ENCODE measurements around the gene C1orf185.
A peak's percentile ranks its signal among the peaks of the same experiment; 100 is the strongest.
"Not testable (repeated sequence)": the region's sequence is repeated elsewhere in the genome, so short reads cannot be mapped to it uniquely, and the experiment has no call there.

C1orf185 gene

DNA sequence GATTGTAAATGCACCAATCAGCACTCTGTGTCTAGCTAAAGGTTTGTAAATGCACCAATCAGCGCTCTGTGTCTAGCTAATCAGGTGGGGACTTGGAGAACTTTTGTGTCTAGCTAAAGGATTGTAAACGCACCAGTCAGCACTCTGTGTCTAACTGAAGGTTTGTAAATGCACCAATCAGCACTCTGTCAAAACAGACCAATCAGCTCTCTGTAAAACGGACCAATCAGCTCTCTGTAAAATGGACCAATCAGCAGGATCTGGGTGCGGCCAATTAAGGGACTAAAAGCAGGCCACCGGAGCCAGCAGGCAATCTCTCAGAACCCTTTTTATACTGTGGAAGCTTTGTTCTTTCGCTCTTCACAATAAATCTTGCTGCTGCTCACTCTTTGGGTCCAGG is 76.0 kb downstream of the C1orf185 start:
- not testable (repeated sequence) for H3K79me2 ChIP-seq (ENCODE audit: control insufficient read depth, insufficient read depth, low read length, poor library complexity); H3K36me3 ChIP-seq (ENCODE audit: control insufficient read depth in 1 of 2, insufficient read depth in 2 of 2, low read length in 2 of 2); H3K4me1 ChIP-seq (ENCODE audit: control insufficient read depth in 1 of 2, insufficient read depth in 2 of 2, low read length in 2 of 2); H3K27me3 ChIP-seq (ENCODE audit: insufficient read depth, low read length); H3K27ac ChIP-seq (ENCODE audit: low read depth, low read length); H4K91ac ChIP-seq (ENCODE audit: low read depth, low read length); H4K8ac ChIP-seq (ENCODE audit: low read depth, low read length); H3K4me2 ChIP-seq (ENCODE audit: low read length); H4K12ac ChIP-seq (ENCODE audit: low read depth, low read length); H2BK12ac ChIP-seq (ENCODE audit: low read length); H3K79me1 ChIP-seq (ENCODE audit: low read length); H3K9me3 ChIP-seq (ENCODE audit: insufficient read depth, low read depth, low read length); H3K4ac ChIP-seq (ENCODE audit: low read depth, low read length); H2BK5ac ChIP-seq (ENCODE audit: low read depth, low read length, poor library complexity); H3K4me3 ChIP-seq (ENCODE audit: low read depth, low read length); H3K14ac ChIP-seq (ENCODE audit: low read length); H2AK5ac ChIP-seq (ENCODE audit: low read length); H3K18ac ChIP-seq (ENCODE audit: low read length); H3K9ac ChIP-seq (ENCODE audit: low read length); H3K23ac ChIP-seq (ENCODE audit: low read length); DNase-seq; H2AFZ ChIP-seq (ENCODE audit: insufficient read depth, low read length, poor library complexity); H2BK120ac ChIP-seq (ENCODE audit: insufficient read depth, low read length, poor library complexity)
- no CpG with 5 or more reads among the region's 6 CpGs for WGBS (ENCODE audit: extremely low coverage, insufficient coverage, insufficient read length)

DNA sequence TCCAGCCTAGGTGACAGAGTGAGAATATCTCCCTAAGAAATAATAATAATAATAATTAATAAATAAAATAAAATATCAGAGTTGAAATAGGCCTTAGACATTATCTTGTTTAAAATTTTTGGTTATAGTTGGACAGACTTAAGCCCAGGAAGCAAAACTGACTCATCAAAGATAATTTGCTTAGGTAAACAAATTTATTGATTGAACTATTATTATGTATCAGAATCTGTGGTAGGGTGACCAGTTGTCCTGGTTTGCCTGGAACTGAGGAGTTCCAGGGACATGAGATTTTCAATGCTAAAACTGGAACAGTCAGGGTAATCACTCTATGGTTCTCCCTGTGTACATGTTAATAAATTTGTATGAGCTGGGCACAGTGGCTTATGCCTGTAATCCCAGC is 86.2 kb downstream of the C1orf185 start:
- H3K4me2 ChIP-seq (ENCODE audit: low read length), result no peak overlapping the region
- no peaks in the 10 kb centered on the region for H3K79me1 ChIP-seq (ENCODE audit: low read length)
- no peak overlapping the region for H2AK5ac ChIP-seq (ENCODE audit: low read length)
- no peak overlapping the region for H3K9ac ChIP-seq (ENCODE audit: low read length)
- H3K27me3 ChIP-seq (ENCODE audit: insufficient read depth, low read length), result no peaks in the 10 kb centered on the region
- H3K27ac ChIP-seq (ENCODE audit: low read depth, low read length), result no peak overlapping the region
- no peak overlapping the region for H3K14ac ChIP-seq (ENCODE audit: low read length)
- H3K4ac ChIP-seq (ENCODE audit: low read depth, low read length), result no peak overlapping the region
- no peak overlapping the region for H2BK5ac ChIP-seq (ENCODE audit: low read depth, low read length, poor library complexity)
- no peaks in the 10 kb centered on the region for H3K36me3 ChIP-seq (ENCODE audit: control insufficient read depth in 1 of 2, insufficient read depth in 2 of 2, low read length in 2 of 2)
- no peaks in the 10 kb centered on the region for H3K4me1 ChIP-seq (ENCODE audit: control insufficient read depth in 1 of 2, insufficient read depth in 2 of 2, low read length in 2 of 2)
- H3K23ac ChIP-seq (ENCODE audit: low read length), result no peak overlapping the region
- no peaks in the 10 kb centered on the region for H3K79me2 ChIP-seq (ENCODE audit: control insufficient read depth, insufficient read depth, low read length, poor library complexity)
- no peak overlapping the region for H2BK120ac ChIP-seq (ENCODE audit: insufficient read depth, low read length, poor library complexity)
- H4K8ac ChIP-seq (ENCODE audit: low read depth, low read length), result no peak overlapping the region
- H3K18ac ChIP-seq (ENCODE audit: low read length), result no peak overlapping the region
- DNase-seq, result no peak
- no peak overlapping the region for H3K4me3 ChIP-seq (ENCODE audit: low read depth, low read length)
- no peak overlapping the region for H4K91ac ChIP-seq (ENCODE audit: low read depth, low read length)
- H2BK12ac ChIP-seq (ENCODE audit: low read length), result no peak overlapping the region
- H2AFZ ChIP-seq (ENCODE audit: insufficient read depth, low read length, poor library complexity), result no peak overlapping the region
- H3K9me3 ChIP-seq (ENCODE audit: insufficient read depth, low read depth, low read length), result no peaks in the 10 kb centered on the region
- no peak overlapping the region for H4K12ac ChIP-seq (ENCODE audit: low read depth, low read length)

DNA sequence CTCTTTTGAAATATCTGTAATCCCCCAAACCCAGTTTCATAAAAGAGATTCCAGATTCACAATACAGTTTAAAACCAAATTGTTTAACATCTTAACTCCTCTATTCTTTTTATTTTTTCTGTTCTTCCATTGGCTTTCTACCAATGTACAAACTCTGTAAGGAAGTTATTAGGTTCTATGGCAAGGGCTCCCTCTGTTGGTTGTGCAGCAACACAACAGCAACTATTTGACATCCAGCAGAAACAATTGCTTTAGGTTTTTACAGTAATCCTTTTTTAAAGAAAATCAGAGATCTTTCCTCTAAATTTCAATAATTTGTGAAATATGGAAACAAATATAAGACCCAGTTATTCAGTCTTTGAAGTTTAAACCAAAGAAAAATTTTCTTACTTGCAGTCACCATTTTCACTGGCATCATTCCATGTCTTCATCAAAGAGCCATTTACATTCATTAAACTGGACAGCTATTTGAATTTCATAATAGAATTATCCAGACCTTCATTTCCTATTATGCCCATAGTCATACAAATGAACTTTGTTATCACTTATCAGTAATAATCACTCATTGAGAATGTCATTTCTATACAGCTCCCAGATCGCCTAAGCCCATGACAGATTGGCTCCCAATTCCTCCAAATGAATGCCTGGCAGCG is 87.5 kb downstream of the C1orf185 start:
- Histone ChIP-seq H4K91ac (ENCODE audit: low read depth, low read length) (no peak overlapping the region), H3K79me2 (ENCODE audit: control insufficient read depth, insufficient read depth, low read length, poor library complexity) (no peaks in the 10 kb centered on the region), H2BK120ac (ENCODE audit: insufficient read depth, low read length, poor library complexity) (no peak overlapping the region), H3K18ac (ENCODE audit: low read length) (no peak overlapping the region), H3K4me3 (ENCODE audit: low read depth, low read length) (no peak overlapping the region), H3K14ac (ENCODE audit: low read length) (no peak overlapping the region), H3K4ac (ENCODE audit: low read depth, low read length) (no peak overlapping the region), H3K9me3 (ENCODE audit: insufficient read depth, low read depth, low read length) (no peaks in the 10 kb centered on the region), H3K9ac (ENCODE audit: low read length) (no peak overlapping the region), H2AFZ (ENCODE audit: insufficient read depth, low read length, poor library complexity) (no peak overlapping the region), H3K79me1 (ENCODE audit: low read length) (no peaks in the 10 kb centered on the region), H2AK5ac (ENCODE audit: low read length) (no peak overlapping the region), H4K8ac (ENCODE audit: low read depth, low read length) (no peak overlapping the region), H3K36me3 (ENCODE audit: control insufficient read depth in 1 of 2, insufficient read depth in 2 of 2, low read length in 2 of 2) (no peaks in the 10 kb centered on the region), H3K27me3 (ENCODE audit: insufficient read depth, low read length) (no peaks in the 10 kb centered on the region), H3K4me1 (ENCODE audit: control insufficient read depth in 1 of 2, insufficient read depth in 2 of 2, low read length in 2 of 2) (no peaks in the 10 kb centered on the region), H2BK12ac (ENCODE audit: low read length) (no peak overlapping the region), H3K4me2 (ENCODE audit: low read length) (no peak overlapping the region), H3K23ac (ENCODE audit: low read length) (no peak overlapping the region), H2BK5ac (ENCODE audit: low read depth, low read length, poor library complexity) (no peak overlapping the region), H4K12ac (ENCODE audit: low read depth, low read length) (no peak overlapping the region), H3K27ac (ENCODE audit: low read depth, low read length) (no peak overlapping the region)
- no CpG with 5 or more reads among the region's 2 CpGs for WGBS (ENCODE audit: extremely low coverage, insufficient coverage, insufficient read length)
- peak; percentile 15 to 78 for DNase-seq

DNA sequence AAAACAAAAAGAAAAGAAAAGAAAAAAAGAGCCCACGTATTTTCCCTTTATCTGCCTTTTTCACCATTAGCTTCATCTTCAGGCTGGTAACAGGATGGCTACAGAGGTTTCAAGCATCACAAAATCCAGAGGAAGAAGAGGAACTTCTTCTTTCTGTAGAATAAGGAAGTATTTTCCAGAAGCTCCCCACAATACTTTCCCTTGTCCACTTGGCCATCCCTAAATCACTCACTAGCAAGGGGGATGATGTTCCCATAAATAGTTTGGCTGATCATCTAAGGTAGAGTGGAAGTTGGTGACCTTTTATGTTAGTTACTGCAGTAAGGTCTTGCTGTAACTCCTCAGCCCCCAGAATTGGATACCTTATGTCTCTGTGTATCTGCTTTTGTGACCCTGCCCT is 88.9 kb downstream of the C1orf185 start:
- Histone ChIP-seq H3K9me3 (ENCODE audit: insufficient read depth, low read depth, low read length) (no peaks in the 10 kb centered on the region), H2AFZ (ENCODE audit: insufficient read depth, low read length, poor library complexity) (no peak overlapping the region), H3K79me1 (ENCODE audit: low read length) (no peaks in the 10 kb centered on the region), H3K23ac (ENCODE audit: low read length) (no peak overlapping the region), H3K9ac (ENCODE audit: low read length) (no peak overlapping the region), H3K36me3 (ENCODE audit: control insufficient read depth in 1 of 2, insufficient read depth in 2 of 2, low read length in 2 of 2) (no peaks in the 10 kb centered on the region), H3K4me2 (ENCODE audit: low read length) (no peak overlapping the region), H3K18ac (ENCODE audit: low read length) (no peak overlapping the region), H3K4me1 (ENCODE audit: control insufficient read depth in 1 of 2, insufficient read depth in 2 of 2, low read length in 2 of 2) (no peaks in the 10 kb centered on the region), H4K12ac (ENCODE audit: low read depth, low read length) (no peak overlapping the region), H3K79me2 (ENCODE audit: control insufficient read depth, insufficient read depth, low read length, poor library complexity) (no peaks in the 10 kb centered on the region), H4K91ac (ENCODE audit: low read depth, low read length) (no peak overlapping the region), H2AK5ac (ENCODE audit: low read length) (no peak overlapping the region), H2BK5ac (ENCODE audit: low read depth, low read length, poor library complexity) (no peak overlapping the region), H2BK120ac (ENCODE audit: insufficient read depth, low read length, poor library complexity) (no peak overlapping the region), H3K4ac (ENCODE audit: low read depth, low read length) (no peak overlapping the region), H3K27me3 (ENCODE audit: insufficient read depth, low read length) (no peaks in the 10 kb centered on the region), H3K14ac (ENCODE audit: low read length) (no peak overlapping the region), H3K27ac (ENCODE audit: low read depth, low read length) (no peak overlapping the region), H3K4me3 (ENCODE audit: low read depth, low read length) (no peak overlapping the region), H2BK12ac (ENCODE audit: low read length) (no peak overlapping the region), H4K8ac (ENCODE audit: low read depth, low read length) (no peak overlapping the region)
- DNase-seq, result no peak
- no CpG with 5 or more reads among the region's 1 CpG for WGBS (ENCODE audit: extremely low coverage, insufficient coverage, insufficient read length)

Data from trophoblast cell (in vitro differentiated cells and primary cell).